PC-9 (cell line): ENCODE measurements around the gene GPHN. TPM values are rescaled to one million over a fixed set of nuclear protein-coding genes. Genes with fewer than 3 reads are reported as not detected.
A peak's percentile ranks its signal among the peaks of the same experiment; 100 is the strongest.

Source experiments
- BruUV-seq: library from RNA; stranded (reverse); fragments of 400-500 nt; replicated peaks from 2 replicates; lab custom pipeline; 2021; lab: Mats Ljungman, UMichigan
- CTCF ChIA-PET: fragments of 300-600 bp; sonication (Branson Sonifier 250); formaldehyde crosslinking; loops from one replicate; lab custom pipeline; 2022; ENCODE audit warnings: antibody characterized with exemption; lab: Charles Lee
- POLR2A ChIA-PET: fragments of 300-600 bp; sonication (Branson Sonifier 250); formaldehyde crosslinking; loops from one replicate; lab custom pipeline; 2022; ENCODE audit warnings: antibody characterized with exemption; ENCODE audit not compliant: unreplicated experiment; lab: Charles Lee
- DNase-seq, 2 experiments: peaks; one replicate each; pipeline versions ENCODE4 v3.0.0 to v3.0.0-alpha.2; 2015 to 2022; ENCODE audit warnings: mixed read lengths in 1 of 2
- H2AFZ ChIP-seq: fragments of 200-600 bp; sonication (generic); 2 replicates; pipeline ENCODE4 v1.8.1; 2017; ENCODE audit warnings: antibody characterized with exemption
- H3F3A ChIP-seq: fragments of 200-600 bp; sonication (generic); 2 replicates; pipeline ENCODE4 v1.8.1; 2017; ENCODE audit warnings: antibody characterized with exemption, mild to moderate bottlenecking, low read depth; ENCODE audit not compliant: insufficient read depth
- H3K27ac ChIP-seq: fragments of 200-600 bp; sonication (generic); 2 replicates; pipeline ENCODE4 v1.6.1; 2016; ENCODE audit warnings: mixed run types
- H3K27me3 ChIP-seq: fragments of 200-600 bp; sonication (generic); 2 replicates; pipeline ENCODE4 v1.6.1; 2016; ENCODE audit warnings: low read depth, mixed run types; ENCODE audit not compliant: insufficient read depth
- H3K36me3 ChIP-seq: fragments of 200-600 bp; sonication (generic); 2 replicates; pipeline ENCODE4 v1.6.1; 2016; ENCODE audit warnings: low read depth, mixed run types
- H3K4me1 ChIP-seq: fragments of 200-600 bp; sonication (generic); replicated peaks from 2 replicates; pipeline ENCODE4 v1.6.1; 2016; ENCODE audit warnings: mixed run types; ENCODE audit not compliant: insufficient read depth
- H3K4me2 ChIP-seq: fragments of 200-600 bp; sonication (generic); 2 replicates; pipeline ENCODE4 v1.6.1; 2017; ENCODE audit warnings: mixed run types
- H3K4me3 ChIP-seq: fragments of 200-600 bp; sonication (generic); 2 replicates; pipeline ENCODE4 v1.6.1; 2016; ENCODE audit warnings: mixed run types
- H3K79me2 ChIP-seq: fragments of 200-600 bp; sonication (generic); 2 replicates; pipeline ENCODE4 v1.6.1; 2017; ENCODE audit warnings: low read depth, mixed run types
- H3K9me2 ChIP-seq: fragments of 200-600 bp; sonication (generic); 2 replicates; pipeline ENCODE4 v1.8.1; 2017; ENCODE audit warnings: mild to moderate bottlenecking; ENCODE audit not compliant: insufficient read depth
- H3K9me3 ChIP-seq: fragments of 200-600 bp; sonication (generic); 2 replicates; pipeline ENCODE4 v1.8.1; 2016; ENCODE audit warnings: low read depth; ENCODE audit not compliant: insufficient read depth
- H4K20me1 ChIP-seq: fragments of 200-600 bp; sonication (generic); 2 replicates; pipeline ENCODE4 v1.8.1; 2017; ENCODE audit not compliant: insufficient read depth
- CTCF ChIP-seq: fragments of 200-600 bp; sonication (generic); conservative IDR thresholded peaks from 2 replicates; pipeline ENCODE4 v1.6.1; 2017; ENCODE audit warnings: mixed run types, antibody characterized with exemption, mild to moderate bottlenecking, moderate library complexity
- EZH2 ChIP-seq: fragments of 200-600 bp; sonication (generic); IDR thresholded peaks from 2 replicates; pipeline ENCODE4 v1.8.0; 2017; ENCODE audit warnings: antibody characterized with exemption, low read depth
- intact Hi-C: fragments of 100-400 bp; cut with micrococcal nuclease; formaldehyde crosslinking; loops from one replicate; pipeline ENCODE4 v1.10.0; 2022; ENCODE audit not compliant: unreplicated experiment
- total RNA-seq: library from RNA; stranded (reverse); gene quantifications from 2 replicates; pipeline ENCODE4 v1.2.3, GENCODE V29; 2021

The GPHN gene
- total RNA-seq, 1 experiment from 2014 or later, result 18.3 TPM

- H3K79me2 ChIP-seq, result no peaks in the 10 kb centered on the region
- no peak for DNase-seq
- TF ChIP-seq CTCF, result no peak
- TF ChIP-seq EZH2, result no peak
- no peak overlapping the region for H3K4me3 ChIP-seq
- no peaks in the 10 kb centered on the region for H3K9me2 ChIP-seq
- H3K27ac ChIP-seq, result no peak overlapping the region
- H3K4me1 ChIP-seq, result 0 out of 2 replicates have a peak, but pooled peaks cover 3% of the 10 kb centered on the region
- CTCF ChIA-PET, result interaction anchor here (0.7 kb wide), 1 partner anchor 800 kb away, joined by 3 read pairs; no protein-coding TSS in a partner anchor
- H3K27me3 ChIP-seq, result no peaks in the 10 kb centered on the region
- no peaks in the 10 kb centered on the region for H4K20me1 ChIP-seq
- no peaks in the 10 kb centered on the region for H3F3A ChIP-seq
- intact Hi-C loops, result loop anchor here (10.0 kb wide), 2 partner anchors 129 to 621 kb away; no protein-coding TSS in a partner anchor
- POLR2A ChIA-PET, result no interaction called here
- no peaks in the 10 kb centered on the region for H3K9me3 ChIP-seq
- no TSS peak for BruUV-seq
- H3K4me2 ChIP-seq, result no peak overlapping the region
- no peak overlapping the region for H2AFZ ChIP-seq
- no peaks in the 10 kb centered on the region for H3K36me3 ChIP-seq
These were observed 14.2 kb upstream of the GPHN start for GRCh38 chr14:66493750-66494149.

GRCh38 chr14:66495218-66496098, 12.5 kb upstream of the GPHN start:
- TF ChIP-seq EZH2 (no peak), CTCF (peak; percentile 85)
- H4K20me1 ChIP-seq, result no peaks in the 10 kb centered on the region
- no peaks in the 10 kb centered on the region for H3K9me2 ChIP-seq
- no peaks in the 10 kb centered on the region for H3K9me3 ChIP-seq
- H3K4me2 ChIP-seq, result peak overlapping the region; percentile 22; the same call in 1 of the 2 replicates
- H3K79me2 ChIP-seq, result no peaks in the 10 kb centered on the region
- H3K27me3 ChIP-seq, result no peaks in the 10 kb centered on the region
- H3K4me3 ChIP-seq, result no peak overlapping the region
- H3K36me3 ChIP-seq, result no peaks in the 10 kb centered on the region
- ChIA-PET POLR2A (no interaction called here), CTCF (interaction anchor here (0.6 kb wide), 1 partner anchor 136 kb away, joined by 7 read pairs; no protein-coding TSS in a partner anchor)
- peak; percentile 33 to 62 for DNase-seq
- no TSS peak for BruUV-seq
- no peak overlapping the region; the same call in 1 of the 2 replicates for H2AFZ ChIP-seq
- no peaks in the 10 kb centered on the region for H3F3A ChIP-seq
- intact Hi-C loops, result loop anchor here (5.0 to 10.0 kb wide), 3 partner anchors 131 to 619 kb away; no protein-coding TSS in a partner anchor
- no peak overlapping the region for H3K27ac ChIP-seq
- no peaks in the 10 kb centered on the region for H3K4me1 ChIP-seq

- no peak overlapping the region for H3K4me3 ChIP-seq
These were observed 11.6 kb upstream of the GPHN start for GRCh38 chr14:66496188-66496807.

More at GRCh38 chr14:66496188-66496807, 11.6 kb upstream of the GPHN start:
- Histone ChIP-seq H3K4me2 (no peak overlapping the region), H3K79me2 (no peaks in the 10 kb centered on the region), H3K4me1 (no peaks in the 10 kb centered on the region), H3K9me3 (no peaks in the 10 kb centered on the region), H3K27me3 (no peaks in the 10 kb centered on the region), H2AFZ (no peak overlapping the region), H3K9me2 (no peaks in the 10 kb centered on the region), H3K27ac (no peak overlapping the region), H3F3A (no peaks in the 10 kb centered on the region), H4K20me1 (no peaks in the 10 kb centered on the region), H3K36me3 (no peaks in the 10 kb centered on the region)
- no peak for DNase-seq
- no TSS peak for BruUV-seq
- no peak for TF ChIP-seq EZH2
- TF ChIP-seq CTCF, result no peak
- intact Hi-C loops, result loop anchor here (5.0 to 10.0 kb wide), 3 partner anchors 131 to 619 kb away; no protein-coding TSS in a partner anchor
- ChIA-PET CTCF (no interaction called here), POLR2A (no interaction called here)
